GM11168 (cell line): Measurements from ENCODE around the gene GP1BB.

Experiments
- in situ Hi-C: fragments of 300-500 bp; cut with MboI; formaldehyde crosslinking; loops from one replicate; pipeline ENCODE4 v1.12.0; 2022; ENCODE audit warnings: low sequenced_read_pairs; ENCODE audit not compliant: unreplicated experiment

Gene GP1BB

DNA sequence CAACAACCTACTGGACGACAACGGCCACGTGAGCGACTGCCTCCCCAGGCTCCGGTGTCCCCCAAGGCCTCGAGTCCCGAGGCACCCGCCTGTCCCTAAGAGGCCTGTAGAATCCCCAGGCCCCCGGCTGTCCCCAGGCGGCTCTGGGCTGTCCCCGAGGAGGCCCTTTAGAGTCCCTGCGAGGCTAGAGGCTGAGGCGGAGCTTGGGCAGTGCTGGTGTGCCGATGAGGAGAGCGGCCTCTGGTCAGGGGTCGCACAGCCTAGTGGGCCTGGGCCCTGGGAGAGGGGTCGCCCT, 40.9 kb downstream of the GP1BB start:
- in situ Hi-C loops = no loop called here

DNA sequence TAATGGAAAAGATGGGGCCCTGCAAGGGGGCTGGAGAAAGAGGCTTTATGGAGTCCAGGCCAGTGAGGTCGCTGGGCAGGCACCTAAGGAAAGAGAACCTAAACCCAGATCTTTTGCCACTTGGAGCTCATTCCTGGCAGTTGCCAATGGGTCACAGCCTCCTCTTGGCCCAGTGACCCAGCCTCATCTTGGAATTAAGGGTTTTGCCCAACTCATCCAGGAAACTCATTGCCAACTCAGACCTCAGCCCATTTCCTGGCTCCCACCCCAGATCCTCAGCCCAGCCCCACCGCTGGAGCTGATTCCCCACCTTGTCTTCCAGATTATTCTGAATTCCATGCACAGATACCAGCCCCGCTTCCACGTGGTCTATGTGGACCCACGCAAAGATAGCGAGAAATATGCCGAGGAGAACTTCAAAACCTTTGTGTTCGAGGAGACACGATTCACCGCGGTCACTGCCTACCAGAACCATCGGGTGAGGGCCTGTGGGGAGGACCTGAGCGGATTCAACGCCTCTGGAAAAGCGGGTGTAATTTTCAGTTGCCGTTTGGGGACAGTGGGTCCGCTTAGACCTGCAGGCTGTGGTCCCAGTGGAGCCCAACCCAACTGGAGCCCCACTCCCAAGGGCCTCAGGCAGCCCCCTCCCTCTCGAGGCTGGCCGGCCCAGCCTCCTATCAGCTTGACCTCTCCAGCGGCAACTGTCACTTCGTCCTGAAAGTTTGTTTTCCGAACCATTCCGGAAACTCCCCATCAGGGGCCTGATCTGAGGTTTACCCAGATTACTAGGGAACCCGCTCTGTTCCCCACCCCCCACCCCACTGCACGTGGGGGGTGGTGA, 41.5 kb downstream of the GP1BB start:
- in situ Hi-C loops = no loop called here

DNA sequence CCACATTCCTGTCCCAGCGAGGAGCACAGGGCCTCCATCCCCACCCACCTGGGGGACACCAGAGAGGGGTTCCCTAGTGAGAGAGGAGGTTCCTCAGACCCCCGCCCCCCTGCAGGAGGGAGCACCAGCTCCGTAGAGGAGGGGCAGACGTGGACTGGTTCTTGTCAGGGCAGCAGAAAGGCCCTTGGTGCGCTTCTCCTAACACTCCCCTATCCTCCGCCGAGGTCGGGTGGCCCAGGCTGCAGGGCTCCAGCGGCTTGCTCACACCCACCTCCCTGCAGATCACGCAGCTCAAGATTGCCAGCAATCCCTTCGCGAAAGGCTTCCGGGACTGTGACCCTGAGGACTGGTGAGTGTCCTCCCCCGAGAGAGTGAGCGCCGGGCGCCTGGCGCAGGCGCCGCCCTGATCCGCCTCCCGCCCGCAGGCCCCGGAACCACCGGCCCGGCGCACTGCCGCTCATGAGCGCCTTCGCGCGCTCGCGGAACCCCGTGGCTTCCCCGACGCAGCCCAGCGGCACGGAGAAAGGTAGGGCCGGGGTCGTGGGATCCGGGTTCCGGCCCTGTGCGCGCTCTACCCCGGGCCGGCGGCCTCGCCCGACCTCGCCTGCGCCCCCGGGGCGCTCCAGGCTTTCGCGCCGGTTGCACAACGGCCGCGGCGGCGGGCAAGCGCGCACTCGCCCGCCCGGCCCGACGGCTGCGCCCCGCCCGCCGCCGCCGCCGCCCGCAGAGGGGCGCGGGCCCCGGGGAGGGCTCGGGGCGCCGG, 42.3 kb downstream of the GP1BB start:
- in situ Hi-C loops = no loop called here

DNA sequence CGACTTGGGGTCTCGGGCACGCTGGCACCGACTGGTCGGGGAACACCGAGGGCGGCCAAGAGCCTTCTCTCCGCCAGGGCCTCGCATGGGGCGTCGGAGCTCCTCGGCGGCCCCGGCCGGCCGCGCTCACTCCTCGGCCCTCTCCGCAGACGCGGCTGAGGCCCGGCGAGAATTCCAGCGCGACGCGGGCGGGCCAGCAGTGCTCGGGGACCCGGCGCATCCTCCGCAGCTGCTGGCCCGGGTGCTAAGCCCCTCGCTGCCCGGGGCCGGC, 42.8 kb downstream of the GP1BB start:
- in situ Hi-C loops = no loop called here

DNA sequence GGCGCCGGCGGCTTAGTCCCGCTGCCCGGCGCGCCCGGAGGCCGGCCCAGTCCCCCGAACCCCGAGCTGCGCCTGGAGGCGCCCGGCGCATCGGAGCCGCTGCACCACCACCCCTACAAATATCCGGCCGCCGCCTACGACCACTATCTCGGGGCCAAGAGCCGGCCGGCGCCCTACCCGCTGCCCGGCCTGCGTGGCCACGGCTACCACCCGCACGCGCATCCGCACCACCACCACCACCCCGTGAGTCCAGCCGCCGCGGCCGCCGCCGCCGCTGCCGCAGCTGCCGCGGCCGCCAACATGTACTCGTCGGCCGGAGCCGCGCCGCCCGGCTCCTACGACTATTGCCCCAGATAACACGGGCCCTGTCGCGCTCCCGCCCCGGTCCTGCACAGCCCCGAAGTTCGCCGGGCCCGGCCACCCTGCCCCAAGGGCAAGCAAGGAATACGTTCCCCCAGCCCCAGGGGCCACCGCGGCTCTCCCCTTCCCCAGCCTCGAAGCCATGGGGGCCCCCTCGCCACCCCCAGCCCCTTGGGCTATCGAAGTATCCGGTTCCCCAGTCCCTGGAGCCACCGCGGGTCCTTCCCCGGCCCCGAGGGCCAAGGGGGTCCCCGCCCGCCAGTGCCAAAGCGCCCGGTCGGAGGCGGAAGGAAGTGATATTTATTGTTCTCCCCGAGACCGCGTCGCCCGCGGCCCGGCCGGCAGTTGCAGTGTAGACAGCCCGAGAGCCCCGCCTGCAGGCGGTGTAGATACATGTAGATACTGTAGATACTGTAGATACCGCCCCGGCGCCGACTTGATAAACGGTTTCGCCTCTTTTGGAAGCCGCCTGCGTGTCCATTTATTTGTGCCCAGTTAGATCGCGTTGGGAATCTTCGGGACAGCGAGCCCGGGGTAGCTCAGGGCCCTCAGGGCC, 43.4 kb downstream of the GP1BB start:
- in situ Hi-C loops = no loop called here

DNA sequence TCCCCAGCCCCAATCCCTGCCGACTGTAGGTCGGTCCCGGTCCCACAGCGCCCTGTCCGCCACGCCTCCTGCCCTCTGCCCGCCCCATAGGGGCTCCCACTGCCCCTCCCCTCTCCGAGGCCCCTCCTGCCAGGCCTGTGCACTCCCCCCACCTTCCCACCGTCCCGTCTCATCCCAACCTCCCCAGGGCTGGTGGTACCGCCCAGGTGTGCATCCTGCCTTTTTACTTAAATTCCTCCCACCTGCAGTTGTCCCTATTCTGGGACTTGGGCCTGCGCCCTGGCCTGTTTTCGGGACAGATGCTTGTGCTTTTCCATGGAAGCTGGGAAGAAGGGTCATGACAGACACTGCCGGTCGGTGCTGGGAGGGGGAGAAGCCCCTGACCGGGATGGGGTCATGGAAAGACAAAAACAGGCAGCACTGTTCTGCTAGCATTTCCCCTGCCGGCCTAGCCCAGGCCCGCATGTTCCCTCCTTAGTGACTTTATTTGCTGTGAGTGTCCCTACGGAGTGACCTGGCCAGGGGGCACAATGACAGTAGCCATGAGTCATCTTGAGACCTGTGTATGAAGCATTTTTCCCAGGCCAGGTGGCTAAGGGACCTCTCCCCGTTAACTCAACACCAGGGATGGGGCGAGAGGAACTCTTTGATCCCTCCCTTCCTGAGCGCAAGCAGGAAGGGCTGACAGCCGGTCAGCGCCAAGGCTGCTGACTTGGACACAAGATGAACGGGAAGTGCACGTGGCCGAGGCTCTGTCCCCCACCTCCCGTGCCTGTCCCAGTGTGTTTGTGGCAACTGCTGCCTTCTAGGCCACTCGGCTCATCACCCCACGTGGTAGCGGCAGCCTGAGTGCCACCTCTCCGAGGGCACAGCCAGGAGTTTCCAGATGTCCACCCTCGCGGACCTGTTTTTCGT, 44.3 kb downstream of the GP1BB start:
- in situ Hi-C loops = no loop called here

DNA sequence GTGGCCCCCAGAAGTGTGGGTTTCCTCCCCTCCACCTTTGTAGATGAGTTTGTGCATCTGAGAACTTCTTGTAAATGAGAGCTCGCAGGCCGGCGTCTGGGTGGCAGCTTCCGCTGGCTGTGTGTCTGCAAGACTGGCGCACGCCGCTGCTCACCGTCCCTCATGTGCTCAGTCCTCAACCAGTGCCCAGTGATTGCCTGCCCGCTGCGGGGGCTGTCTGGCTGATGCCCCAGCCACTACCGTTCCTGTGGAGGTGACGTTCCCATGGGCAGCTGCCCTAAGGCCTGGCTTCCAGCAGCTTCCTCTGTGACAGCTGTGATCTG, 46.0 kb downstream of the GP1BB start:
- in situ Hi-C loops = no loop called here

DNA sequence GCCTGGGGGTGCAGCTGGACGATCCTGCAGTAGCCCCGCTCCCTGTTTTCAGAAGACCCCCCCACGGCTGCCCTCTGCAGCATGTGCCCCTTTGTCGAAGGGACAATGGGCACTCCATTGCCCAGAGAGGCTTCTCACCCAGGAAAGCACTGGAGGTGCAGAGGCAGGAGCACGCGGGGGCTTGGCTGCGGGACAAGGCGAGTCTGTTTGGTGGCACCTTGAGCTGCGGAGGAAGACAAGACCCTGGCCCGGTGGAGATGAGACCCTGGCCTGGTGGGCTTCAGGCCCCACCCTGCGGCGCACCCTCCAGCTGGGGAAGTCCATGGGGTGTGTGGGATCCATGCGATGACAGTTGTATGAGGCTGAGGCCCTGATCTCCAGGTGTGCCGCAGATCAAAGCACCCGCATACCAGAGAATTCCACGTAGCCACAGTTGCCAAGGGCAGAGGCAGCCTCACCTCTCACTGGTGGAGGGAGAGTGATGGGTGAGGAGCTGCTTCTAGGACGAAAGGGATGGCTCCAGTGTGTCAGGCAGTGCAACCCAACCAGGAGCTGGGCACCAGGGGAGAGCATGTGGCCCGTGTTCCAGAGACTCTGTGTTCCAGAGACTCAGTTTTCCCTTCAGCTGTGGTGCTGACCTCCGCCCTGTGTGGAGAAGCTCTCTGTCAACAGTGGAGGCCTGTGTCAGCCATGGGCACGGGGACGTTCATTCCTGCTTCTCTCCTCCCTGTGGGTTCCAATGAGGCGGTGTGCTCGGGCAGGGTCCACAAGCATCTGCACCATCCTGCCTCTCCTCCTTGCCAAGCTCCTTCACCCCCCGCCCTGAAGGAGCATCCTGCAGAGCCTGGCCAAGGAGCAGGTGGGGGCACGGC, 47.2 kb downstream of the GP1BB start:
- in situ Hi-C loops = no loop called here

DNA sequence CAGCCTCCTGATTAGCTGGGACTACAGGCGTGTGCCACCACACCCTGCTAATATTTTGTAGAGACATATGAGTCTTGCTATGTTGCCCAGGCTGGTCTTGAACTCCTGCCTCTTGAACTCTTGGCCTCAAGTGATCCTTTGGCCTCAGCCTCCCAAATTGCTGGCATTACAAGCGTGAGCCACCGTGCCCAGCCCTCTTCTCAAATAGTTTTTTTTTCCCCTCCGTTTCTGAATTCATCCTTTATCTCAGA, 49.0 kb downstream of the GP1BB start:
- in situ Hi-C loops = no loop called here

DNA sequence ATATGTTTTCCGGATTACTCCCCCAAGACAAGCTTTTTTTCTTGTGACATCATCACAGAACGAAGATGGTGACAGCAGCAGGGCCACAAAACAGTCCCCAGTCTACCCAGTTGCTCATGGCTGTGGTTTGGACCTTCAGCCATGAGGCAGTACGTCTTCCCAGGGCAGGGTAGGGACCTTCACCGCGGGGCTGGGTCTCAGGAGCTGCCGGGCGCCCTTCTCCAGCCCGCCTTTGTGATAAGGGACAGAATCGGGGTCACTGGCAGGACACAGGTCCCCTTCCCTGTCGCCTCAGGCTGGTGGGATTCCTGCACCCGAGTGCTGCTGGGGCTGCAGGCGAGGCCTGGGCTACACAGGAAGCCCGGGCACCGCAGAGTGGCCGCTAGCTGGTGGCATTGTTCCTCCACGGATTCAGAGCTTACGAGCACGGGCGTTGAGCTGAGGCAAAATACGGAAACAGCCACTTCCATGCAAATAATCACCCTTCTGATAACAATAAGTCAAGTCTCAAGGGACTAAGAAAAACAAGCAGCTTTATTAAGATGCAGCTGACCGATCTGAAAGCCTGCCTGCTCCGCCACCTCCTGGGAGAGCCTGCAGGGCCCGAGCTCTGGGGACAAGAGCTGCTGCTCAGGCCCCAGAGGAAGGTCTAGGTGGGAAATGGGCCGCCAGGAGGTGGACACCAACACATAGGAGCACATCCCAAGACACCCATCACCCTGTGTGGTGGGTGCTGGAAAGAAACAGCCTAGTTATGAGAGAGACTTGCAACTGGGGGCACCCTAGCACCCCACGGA, 49.5 kb downstream of the GP1BB start:
- in situ Hi-C loops = no loop called here

DNA sequence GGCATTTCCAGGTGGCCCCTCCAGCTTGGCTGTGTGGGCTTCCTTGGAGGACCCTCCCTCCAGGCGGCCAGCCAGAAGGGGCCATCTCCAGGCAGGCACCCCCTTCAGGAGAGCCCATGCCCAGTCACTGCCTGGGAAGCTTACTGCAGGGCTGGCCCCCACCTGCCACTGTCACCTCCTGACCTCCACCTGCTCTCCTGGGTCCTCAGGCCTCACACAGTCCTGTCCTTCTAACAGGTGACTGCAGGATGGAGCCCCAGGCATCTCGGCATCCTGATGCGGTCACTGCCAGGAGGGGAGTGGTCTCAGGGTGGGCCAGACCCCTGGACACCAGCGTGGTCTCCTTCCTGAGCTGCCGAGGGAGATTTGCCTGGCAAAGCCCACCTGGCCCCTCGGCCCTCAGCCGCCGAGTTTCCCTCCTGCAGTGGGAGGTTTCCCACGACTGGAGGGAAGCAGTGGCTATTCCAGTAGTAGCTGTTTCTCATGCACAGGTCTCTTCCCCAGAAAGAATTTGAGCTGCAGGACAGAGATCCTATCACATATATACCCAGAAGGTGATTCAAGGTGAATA, 50.2 kb downstream of the GP1BB start:
- in situ Hi-C loops = no loop called here
